Hematopoietic multipotent progenitor cell treated with erythropoietin and hydrocortisone succinate and interleukin-3 and kit ligand, for 6 days (in vitro differentiated cells): ENCODE measurements around the gene MUC6.

Experiments used
- DNase-seq: peaks from one replicate; pipeline ENCODE4 v3.0.0-alpha.2; 2015

MUC6 gene

DNA sequence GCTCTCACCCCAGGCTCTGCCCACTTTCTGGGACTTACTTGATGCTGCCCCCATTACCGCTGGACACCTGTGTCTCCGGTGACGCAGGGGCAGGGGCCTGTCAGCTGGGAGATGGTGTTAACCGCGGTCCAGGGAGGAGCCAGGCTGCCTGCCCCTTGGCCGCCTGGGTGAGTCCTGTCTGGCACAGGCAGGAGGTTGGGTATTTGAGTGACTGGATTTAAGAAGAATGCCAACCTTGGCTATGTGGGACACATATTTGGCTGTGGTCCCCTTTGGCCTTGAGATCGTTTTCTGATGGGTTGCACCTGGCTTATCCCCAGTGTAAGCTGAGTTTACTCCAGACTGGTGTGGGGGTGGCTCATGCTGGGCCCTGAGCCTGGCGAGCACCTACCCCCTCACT is 2.5 kb downstream of the MUC6 start:
- no peak for DNase-seq

DNA sequence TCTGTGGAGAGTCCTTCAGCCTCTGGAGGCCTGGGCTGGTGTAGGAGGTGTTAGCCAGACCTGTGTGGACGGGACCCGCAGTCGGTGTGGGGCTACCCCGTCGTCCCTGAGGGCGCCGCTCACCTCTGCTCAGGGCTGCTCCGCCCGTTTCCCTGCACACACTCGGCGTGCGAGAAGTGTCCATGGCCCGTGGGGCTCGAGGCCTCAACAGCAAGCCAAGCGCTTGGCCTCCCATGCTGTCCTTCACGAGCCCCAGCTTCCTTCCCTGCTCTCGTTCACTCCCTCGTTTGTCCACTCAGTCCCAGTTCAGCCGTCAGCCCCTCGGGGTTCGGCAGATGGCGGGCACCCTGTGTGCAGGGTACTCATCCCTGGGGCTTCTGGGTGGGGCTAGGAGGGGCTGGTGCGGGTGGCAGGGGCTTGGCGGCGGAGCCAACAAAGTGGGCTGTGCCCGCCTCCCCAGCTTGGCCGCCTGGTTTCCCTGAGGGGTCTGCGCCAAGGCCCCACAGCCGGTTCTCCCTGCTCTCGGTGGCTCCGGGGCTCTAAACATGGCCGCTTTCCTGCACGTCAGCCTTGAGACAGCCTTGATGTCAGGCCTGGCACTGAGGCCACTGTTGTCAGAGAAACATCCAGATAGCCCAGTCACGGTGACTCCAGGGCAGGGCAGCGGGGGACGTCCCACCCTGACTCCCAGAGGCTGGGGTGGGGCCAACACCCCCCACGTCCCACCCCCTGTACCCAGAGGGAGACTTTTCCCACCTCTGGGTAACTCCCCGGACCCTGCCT is 3.3 kb downstream of the MUC6 start:
- no peak for DNase-seq

DNA sequence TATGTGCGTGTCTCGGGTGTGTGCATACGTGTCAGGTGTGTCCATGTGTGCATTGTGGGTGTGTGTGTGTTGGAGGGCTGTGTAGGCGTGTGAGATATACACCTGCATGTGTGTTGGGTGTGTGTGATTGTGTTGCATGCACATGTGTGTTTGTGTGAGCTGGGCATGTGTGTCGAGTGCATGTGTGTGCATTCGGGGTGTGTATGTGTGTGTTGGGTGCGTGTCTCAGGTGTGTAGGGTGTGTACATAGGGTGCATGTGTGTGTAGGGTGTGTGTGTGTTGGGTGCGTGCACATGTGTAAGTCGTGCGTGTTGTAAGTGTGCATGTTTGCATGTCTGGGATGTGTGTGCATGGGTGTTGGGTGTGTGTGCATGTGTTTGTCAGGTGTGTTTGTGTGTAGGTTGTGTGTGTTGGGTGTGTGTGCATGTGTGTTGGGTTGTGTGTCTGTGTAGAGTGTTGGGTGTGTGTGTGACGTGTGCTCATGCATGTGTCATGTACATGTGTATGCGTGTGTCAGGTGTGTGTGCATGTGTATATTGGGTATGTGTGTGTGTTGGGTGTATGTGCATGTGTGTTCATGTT is 4.1 kb downstream of the MUC6 start:
- no peak for DNase-seq

DNA sequence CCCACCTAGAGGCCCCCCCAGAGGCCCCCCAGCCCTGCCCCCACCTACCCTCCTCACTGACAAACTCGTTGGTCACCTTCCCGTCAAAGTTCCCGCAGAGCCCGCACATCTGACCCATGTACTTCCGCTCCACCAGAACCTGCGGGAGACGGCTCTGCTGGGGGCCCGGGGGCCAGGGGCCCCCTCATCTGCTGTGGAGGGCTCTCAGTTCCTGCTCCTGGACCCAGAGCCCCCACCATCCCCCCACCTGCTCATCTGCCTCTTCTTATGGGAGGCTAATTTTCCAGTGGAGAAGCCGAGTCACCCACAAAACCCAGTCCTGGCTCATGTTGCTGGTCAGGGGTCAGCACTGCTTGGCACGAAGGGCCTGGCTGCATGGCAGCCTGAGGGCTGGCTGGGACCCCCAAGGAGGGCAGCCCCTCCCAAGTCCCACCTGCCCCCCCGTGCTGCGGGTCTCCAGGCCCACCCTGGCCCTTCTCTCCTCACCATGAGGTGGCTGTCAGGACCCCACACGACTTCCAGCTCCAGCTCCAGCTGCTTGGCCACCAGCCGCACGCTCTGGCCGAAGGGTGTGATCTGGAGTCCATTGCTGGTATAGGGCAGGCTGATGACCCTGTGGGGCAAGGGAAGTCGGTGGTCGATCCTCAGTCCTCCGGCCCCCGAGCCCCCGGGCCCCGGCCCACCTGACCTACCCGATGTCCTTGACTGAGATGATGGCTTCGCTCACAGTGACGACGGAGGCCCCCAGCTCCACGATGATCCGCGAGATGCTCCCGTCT is 5.2 kb downstream of the MUC6 start:
- no peak for DNase-seq

DNA sequence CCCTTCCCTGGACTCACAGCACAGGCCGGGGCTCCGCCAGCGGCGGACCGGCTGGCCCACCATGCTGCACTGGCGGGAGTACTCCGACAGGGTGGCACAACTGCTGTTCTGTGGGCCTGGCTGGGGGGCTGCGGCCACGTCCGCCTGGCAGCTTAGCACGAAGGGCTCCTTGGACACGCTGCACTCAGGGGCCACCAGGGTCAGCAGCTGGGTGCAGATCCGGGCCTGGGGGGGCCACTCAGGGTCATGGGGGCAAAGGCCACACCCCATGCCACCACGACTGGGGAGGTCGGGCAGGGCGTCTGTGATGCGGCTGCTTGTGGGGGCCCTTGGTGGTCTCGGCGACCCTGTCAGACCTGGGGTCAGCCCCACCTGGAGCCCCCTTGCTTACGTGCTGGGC is 6.0 kb downstream of the MUC6 start:
- no peak for DNase-seq

DNA sequence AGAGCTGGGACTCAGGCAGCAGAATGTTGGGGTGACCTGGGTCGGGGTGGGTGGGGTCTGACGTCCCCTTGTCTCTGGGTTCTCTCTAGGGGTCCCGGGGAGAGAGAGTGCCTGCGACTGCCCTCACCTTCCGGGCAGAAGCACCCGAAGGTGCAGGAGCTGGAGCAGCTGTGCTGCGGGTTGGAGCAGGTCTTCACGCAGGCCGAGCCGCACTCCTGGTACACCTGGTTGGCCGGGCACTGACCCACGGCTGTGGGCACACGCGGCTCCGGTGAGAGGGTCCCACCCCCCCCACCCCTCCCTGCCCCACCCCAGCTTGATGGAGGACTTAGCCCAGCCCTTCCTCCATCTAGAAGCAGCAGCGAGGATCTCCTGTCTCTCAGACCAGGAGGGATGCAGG is 6.4 kb downstream of the MUC6 start:
- no peak for DNase-seq

DNA sequence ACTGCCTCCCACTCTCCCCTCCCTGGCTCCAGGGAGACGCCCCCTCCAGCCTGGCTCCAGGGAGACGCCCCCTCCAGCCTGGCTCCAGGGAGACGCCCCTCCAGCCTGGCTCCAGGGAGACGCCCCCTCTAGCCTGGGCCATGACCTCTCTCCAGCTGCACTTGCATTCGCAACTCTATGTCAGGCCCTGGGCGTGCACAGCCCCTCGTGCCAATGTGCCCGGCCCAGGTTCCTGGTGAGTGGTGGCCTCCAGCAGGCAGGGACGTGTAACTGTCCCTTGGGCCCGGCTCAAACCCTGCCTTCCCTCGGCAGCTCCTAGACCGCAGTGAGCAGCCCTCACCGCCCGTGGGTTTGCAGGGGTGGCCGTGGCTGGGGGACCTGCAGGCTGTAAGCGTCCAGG is 6.9 kb downstream of the MUC6 start:
- no peak for DNase-seq

DNA sequence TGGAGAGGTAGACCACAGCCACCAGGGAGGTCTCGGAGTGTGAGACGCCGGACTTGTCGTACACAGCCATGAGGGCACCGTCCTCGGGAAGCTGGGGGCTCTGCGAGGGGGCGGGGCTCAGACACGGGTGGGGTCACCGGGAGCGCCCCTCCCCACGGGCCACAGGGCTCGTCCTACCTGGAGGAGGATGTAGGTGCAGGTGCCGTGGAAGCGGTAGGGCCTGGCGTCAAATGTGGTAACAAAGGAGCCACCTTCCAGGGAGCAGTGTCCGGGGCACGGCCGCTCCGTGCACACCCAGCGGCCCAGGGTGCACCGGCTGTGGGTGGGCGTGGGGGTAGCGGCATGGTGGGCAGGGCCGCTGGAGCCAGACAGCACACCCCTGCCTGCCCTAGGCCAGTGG is 7.5 kb downstream of the MUC6 start:
- no peak for DNase-seq

DNA sequence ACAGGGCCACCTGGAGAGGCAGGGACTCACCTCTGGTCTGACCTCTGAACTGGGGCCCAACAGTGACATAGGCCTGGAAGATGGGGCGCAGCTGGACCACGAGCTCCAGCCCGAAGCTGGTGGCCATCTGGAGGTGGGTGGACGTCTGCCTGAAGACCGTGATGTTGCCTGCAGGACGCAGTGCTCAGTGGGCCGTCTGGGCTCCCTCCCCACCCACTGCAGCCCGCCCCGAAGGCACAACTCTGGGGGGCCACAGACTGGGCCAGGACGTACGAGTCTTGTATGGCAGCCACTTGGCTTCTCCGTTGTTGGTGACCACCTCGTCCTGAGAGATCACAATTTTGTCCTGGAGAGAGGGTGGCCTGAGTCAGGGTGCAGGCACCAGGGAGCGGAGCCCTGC is 7.9 kb downstream of the MUC6 start:
- no peak for DNase-seq

DNA sequence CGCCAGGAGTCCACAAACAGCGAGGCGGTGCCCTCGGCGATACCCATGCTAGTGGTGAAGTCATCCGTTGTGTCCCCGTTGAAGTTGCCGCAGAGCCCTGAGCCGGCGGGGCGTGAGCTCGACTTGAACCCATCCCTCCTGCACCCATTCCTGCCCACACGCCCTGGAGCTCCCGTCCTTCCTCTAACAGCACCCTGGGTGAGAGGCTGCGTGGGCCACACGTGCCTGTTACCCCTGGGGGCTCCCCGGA is 8.3 kb downstream of the MUC6 start:
- no peak for DNase-seq

DNA sequence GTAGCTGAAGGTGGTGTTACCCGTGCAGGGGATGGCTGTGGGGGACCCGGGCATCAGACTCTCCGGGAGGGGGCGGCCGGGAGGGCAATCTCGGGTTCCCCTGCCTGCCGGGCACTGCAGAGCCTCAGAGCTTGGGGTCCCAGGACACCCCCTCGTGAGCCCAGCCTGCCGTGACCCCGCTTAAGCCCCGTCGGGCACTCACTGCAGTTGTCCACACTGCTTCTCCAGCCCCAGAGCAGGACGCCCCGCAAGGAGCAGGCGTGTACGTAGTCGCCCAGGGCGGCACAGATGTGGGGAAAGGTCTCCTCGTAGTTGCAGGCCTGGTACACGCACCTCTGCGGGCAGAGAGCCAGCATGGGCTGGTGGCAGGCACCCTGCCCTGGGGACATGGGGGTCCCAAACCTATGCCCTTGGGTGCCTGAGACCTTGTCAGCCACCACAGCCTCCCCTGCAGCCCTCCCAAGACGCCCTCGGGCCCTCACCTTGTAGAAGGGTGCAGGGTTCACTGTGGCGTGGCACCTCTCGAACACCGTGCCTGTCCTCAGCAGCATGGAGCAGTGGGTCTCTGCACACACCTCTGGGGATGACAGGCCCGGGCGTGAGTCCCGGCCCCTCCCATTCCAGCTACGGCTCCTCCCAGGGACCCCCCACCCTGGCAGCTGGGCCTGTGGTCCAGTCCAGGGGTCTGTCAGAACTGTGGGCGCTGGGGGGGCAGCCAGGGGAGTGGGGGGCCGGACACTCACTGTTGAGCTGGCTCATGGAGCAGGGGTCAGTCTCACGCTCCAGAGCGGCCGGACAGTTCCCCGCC is 8.8 kb downstream of the MUC6 start:
- no peak for DNase-seq

DNA sequence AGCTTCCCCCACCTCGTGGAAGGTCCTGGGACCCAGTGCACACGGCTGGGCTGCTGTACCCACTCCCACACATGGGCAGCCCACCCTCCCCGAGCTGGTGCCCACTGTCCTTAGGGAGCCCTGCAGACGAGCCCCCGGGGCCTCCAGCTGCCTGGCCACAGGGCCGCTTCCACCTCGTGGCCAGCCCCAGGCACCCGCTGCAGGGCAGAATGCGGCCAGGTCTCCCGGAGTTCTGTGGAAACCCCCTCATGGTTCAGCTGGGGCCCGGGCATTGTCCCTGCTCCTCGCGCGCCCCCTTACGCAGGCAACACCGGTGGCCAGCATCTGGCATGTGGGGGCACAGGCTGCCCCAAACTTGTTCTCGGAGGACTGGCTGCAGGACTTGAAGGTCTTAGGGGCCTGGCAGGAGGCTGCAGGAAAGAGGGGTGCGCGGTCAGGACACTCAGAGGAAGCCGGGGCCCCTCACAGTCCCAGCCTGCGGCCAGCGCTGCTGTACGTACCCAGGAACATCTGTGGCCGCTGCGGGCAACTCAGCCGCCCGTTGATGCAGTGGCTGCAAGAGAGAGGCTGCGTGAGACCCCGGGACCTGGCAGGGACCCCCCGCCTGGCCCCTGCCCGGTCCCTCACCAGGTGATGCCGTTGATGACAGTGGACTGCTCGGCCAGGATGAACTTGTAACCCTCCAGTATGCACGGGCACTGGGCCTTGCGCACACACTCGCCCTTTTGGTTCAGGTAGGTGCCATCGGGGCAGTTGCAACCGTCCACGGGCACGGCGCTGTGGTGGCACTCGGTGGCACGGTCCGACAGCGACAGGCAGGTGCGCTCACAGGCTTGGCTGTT is 9.7 kb downstream of the MUC6 start:
- no peak for DNase-seq

DNA sequence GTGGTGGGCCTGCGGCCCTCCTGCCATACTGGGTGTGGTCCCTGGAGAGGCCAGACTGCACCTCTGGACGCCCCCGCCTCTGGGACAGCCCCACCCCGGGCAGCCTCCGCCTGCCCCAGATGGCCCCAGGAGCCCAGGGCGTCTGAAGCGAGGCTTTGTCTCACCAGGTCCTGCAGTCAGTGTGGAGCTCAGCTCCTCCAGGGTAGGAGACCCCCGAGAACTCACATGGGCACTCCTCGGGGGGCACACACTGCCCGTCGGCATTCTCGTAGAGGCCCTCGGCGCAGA is 10.4 kb downstream of the MUC6 start:
- DNase-seq = no peak

DNA sequence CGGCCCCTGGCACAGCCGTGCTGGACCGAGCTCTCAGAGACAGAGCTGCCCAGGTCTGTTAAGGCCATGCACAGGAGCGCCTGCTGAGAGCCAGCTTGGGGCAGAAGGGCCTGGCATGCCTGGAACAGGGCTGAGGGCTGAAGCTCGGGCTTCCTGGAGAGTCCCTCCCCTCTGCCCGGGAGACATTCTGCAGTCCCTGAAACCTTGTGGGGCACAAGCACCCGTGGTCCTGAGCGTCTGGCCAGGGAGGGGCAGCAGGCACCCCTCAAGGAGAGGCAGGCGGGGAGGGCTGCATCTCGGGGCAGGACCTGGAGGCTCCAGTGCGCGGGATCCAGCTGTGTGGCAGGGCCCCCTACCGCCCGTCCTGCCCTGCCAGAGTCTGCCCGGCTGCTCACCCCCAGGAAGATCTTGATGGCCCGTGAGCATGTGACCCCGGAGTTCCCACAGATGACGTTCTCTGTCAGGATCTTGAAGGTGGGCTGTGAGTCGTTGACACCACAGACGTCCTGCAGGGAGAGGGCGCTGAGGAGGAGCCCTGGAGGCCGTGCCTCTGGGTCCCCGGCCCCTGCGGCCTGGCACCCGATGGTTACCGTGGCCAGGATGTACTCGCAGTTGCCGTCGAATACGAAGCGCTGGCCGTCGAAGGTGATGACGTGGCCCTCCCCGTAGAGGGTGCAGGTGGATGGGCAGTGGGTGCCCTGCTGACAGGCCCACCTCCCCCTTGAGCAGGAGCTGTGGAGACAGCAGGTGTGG is 10.9 kb downstream of the MUC6 start:
- no peak for DNase-seq

DNA sequence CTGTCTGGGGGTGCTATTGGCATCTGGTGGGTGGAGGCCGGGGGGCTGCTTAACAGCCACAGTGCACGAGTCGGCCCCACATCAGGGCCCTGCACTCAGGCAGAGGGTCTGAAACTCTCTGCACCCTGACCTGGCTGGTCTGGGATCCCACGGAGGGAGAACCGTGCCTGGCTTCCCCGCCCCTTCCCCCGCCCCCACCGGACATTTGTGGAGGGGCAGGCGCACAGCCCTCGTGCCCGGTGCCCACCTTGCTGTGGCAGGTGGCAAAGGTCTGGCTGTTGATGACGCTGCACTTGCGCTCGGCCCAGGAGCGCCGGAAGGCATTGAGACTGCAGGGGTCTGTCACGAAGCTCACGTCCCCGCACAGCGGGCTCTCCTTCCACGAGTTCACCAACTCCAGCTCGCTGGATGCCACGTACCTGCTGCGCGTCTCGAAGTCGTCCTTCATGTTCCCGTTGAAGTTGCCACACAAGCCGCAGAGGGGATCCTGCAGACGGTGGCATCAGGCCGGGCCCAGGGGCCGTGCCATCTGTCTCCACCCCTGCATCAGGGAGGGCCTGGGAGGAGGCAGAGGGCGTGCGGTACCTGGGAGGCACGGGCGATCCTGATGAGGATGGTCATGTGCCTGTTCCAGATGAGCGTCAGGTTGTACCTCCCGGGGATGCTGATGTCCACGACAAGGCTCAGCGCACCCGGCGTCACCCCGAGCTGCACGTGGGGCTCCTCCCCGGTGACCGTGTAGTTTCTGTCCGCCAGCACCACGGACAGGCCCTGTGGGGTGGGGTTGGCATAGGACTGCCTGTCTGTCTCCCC is 11.7 kb downstream of the MUC6 start:
- no peak for DNase-seq

DNA sequence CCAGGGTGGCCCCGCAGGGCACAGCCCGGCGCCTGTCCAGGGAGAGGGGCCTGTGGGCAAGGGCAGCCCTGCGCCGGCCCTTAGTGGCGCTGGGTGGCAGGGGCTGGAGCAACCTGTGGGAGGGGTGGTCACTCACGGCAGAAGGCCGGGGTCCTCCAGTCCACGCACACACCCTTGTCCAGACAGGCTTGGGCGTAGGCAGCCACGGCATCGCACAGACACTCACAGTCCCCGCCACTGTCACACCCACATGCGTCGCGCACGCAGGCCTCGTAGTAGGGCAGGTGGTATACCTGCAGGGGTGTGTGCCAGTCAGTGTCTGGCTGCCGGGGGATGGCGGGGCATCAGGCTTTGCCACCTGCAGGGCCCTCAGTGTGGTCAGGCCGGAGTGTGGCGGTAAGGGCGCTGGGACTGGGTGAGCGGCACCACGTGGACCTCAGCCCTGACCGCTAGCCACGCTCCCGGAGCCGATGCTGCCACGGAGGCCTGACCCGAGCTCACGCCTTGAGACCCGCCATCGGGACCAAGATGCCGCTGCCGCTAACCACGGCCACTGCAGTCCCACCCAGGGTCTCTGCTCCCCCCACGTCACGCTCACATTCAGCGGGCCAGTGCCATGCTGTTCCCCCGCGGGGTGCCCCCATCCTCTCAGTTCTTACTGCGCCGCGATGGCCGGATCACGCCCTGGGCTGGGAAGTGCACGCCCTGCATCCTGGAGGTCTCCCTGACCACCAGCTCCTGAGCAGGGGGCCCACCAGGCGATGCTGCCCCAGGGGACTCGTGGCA is 12.5 kb downstream of the MUC6 start:
- DNase-seq = no peak

DNA sequence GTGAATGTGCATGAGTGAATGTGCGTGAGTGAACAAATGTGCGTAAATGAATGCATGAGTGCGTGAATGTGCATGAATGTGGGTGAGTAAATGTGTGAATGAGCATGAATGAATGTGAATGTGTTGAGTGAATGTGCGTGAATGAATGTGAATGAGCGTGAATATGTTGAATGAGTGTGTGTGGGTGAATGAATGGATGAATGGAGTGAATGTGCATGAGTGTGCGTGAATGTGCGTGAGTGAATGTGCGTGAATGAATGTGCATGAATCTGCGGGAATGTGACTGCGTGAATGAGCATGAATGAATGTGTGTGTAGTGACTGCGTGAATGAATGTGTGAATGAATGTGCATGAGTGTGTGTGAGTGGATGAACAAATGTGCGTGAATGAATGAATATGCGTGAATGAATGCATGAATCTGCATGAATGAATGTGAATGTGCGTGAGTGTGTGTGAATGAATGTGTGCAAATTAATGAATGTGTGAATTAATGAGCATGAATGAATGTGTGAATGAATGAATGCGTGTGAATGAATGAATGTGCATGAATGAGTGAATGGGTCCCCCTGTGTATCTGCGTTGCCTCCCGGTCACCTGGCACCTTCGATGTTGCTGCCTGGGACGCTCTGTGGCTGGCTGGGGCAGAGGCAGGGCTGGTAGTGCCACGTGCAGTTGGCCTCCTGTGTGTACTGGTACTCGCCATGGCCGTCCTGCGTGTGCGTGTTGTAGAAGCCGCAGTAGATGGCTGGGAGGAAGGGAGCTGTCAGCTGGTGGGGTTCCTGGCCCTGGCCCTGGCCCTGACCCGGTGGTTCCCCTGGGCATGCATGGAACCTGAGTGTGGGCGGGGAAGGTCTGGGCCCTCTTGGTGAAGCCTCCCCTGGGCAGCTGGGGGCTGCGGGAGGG is 13.4 kb downstream of the MUC6 start:
- DNase-seq = no peak

DNA sequence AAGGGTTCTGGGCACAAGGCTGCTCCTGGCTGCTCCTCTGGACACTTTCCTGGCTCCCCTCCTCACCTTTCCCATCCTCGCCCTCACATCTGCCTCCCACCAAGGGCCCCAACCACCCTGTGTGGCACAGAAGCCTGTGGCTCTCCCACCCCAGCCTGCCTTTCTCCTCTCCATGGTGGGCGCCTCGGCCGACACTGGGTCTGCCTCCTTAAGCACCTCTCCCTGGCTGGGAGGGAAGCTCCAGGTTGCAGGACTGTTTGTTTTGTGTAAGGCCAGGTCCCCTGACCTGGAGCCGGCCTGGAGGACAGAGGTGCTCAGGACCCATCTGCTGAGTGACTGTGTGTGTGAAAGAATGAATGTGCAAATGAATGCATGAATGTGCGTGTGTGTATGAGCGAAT is 14.1 kb downstream of the MUC6 start:
- no peak for DNase-seq

DNA sequence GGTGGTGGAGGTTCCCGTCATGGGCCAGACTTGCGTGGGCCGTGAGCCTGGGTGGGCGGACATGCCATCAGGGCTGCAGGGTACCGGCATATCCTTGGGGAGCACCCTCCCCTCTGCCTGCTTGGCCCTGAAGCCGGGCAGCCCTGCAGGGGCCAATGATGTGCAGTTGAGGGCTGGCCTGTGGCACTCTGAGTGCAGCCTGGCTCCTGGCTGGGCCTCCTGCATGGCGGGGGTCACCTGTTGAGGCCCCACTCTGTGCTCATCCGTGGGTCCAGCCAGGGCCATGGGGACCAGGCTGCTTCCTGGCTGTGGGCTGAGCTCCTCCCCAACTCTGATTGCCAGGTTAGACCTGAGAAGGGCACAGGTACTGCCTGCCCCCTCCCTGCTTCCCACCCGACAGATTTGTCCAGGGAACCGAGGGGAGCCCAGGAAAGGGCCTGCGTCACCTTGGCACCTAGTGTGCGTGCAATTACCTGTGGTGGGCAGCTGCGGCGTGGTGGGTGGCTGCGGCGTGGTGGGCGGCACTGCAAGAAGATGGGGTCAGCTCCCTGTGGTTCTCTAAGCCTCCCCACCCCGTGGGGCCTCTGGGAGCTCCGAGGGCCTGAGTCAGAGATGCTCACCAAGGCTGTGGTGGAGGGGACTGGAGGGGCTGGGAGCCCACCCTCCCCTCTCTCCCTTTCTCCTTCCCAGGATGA is 16.2 kb downstream of the MUC6 start:
- DNase-seq = no peak
